Measurements from ENCODE around the gene GRM1.

Gene GRM1

DNA sequence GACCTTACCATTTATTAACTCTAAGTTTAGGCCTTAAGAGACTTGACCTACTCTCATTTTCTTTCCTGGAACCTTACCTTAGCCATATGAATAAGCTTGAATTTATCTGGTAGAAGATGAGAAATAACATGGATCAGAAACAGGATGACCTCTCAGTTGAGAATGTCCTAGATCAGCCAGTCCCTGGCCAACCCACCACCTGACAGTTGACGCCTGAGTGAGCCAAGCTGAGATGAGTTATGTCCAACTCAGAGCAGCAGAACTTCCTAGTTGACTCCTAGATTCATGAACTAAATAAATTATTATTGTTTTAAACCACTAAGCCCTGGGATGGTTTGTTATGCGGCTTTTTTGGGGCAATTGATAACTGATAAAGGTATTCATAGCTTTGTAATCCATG, 281.8 kb downstream of the GRM1 start:
- TF ChIP-seq EZH2phosphoT487 (IDR thresholded peaks at IDR 0.05; ENCODE audit: low read depth), result no peak
- TF ChIP-seq, protein P1, sequence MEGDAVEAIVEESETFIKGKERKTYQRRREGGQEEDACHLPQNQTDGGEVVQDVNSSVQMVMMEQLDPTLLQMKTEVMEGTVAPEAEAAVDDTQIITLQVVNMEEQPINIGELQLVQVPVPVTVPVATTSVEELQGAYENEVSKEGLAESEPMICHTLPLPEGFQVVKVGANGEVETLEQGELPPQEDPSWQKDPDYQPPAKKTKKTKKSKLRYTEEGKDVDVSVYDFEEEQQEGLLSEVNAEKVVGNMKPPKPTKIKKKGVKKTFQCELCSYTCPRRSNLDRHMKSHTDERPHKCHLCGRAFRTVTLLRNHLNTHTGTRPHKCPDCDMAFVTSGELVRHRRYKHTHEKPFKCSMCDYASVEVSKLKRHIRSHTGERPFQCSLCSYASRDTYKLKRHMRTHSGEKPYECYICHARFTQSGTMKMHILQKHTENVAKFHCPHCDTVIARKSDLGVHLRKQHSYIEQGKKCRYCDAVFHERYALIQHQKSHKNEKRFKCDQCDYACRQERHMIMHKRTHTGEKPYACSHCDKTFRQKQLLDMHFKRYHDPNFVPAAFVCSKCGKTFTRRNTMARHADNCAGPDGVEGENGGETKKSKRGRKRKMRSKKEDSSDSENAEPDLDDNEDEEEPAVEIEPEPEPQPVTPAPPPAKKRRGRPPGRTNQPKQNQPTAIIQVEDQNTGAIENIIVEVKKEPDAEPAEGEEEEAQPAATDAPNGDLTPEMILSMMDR (IDR thresholded peaks at IDR 0.05; ENCODE audit: low read depth, low read length), result no peak
- Histone ChIP-seq H3K4me2 (ENCODE audit: low read length) (no peak overlapping the region), H3K4me3 (ENCODE audit: low read length) (no peak overlapping the region), H4K20me1 (ENCODE audit: insufficient read depth, low read length) (no peaks in the 10 kb centered on the region), H3K4me1 (ENCODE audit: low read length) (no peaks in the 10 kb centered on the region), H3K79me2 (ENCODE audit: low read length) (no peaks in the 10 kb centered on the region), H3K27ac (ENCODE audit: low read length) (no peak overlapping the region), H3K27me3 (ENCODE audit: low read depth, low read length) (no peaks in the 10 kb centered on the region), H2AFZ (ENCODE audit: low read depth, low read length) (no peak overlapping the region), H3K9ac (ENCODE audit: low read length) (no peak overlapping the region), H3K9me3 (ENCODE audit: insufficient read depth, low read length) (no peaks in the 10 kb centered on the region), H3K36me3 (replicated peaks; ENCODE audit: low read depth, low read length) (no peaks in the 10 kb centered on the region)

DNA sequence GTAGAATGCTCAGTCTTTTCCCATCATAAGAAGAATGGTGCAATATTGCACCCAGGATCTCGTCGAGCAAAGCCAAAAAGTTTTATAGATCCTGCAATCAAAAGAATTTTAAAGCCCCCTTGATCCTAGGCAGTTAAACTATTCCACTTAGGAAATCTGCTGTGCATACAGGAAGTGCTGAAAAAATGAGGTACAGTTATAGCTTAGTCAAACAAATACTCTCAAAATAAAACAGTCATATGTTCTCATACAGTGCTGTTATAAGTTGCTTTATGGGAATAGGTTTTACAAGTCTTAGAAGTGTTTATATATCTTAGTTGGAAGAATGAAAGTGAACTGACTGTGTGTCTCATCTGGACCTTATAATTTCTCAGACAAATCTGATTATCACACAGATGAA, 282.2 kb downstream of the GRM1 start:
- Histone ChIP-seq H3K4me2 (ENCODE audit: low read length) (no peak overlapping the region), H4K20me1 (ENCODE audit: insufficient read depth, low read length) (no peaks in the 10 kb centered on the region), H3K27ac (ENCODE audit: low read length) (no peak overlapping the region), H3K79me2 (ENCODE audit: low read length) (no peaks in the 10 kb centered on the region), H3K9me3 (ENCODE audit: insufficient read depth, low read length) (no peaks in the 10 kb centered on the region), H2AFZ (ENCODE audit: low read depth, low read length) (no peak overlapping the region), H3K27me3 (ENCODE audit: low read depth, low read length) (no peaks in the 10 kb centered on the region), H3K4me3 (ENCODE audit: low read length) (no peak overlapping the region), H3K9ac (ENCODE audit: low read length) (no peak overlapping the region), H3K36me3 (replicated peaks; ENCODE audit: low read depth, low read length) (no peaks in the 10 kb centered on the region), H3K4me1 (ENCODE audit: low read length) (no peaks in the 10 kb centered on the region)
- no peak for TF ChIP-seq EZH2phosphoT487 (IDR thresholded peaks at IDR 0.05; ENCODE audit: low read depth)
- TF ChIP-seq, protein P1 (IDR thresholded peaks at IDR 0.05; ENCODE audit: low read depth, low read length), result no peak

DNA sequence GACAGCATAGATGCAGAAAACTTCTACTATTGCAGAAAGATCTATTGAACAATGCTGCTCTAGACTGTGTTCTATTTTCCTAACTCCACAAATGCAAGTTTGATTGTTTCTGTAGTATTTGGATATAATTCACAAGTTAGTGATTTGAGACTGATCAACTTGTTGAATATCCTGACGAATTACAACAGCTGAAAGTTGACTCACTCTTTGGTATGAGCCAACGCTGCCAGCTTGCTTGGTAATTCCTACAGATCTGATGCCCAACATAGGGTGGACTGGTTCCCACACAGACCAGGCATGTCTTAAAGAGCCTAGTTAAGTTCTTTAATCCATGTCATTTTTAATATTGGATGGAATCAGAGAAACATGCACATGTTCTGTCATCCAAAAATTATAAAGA, 283.7 kb downstream of the GRM1 start:
- no peaks in the 10 kb centered on the region for H4K20me1 ChIP-seq (ENCODE audit: insufficient read depth, low read length)
- H3K27ac ChIP-seq (ENCODE audit: low read length), result no peak overlapping the region
- H3K9me3 ChIP-seq (ENCODE audit: insufficient read depth, low read length), result no peaks in the 10 kb centered on the region
- H3K9ac ChIP-seq (ENCODE audit: low read length), result no peak overlapping the region
- H3K4me1 ChIP-seq (ENCODE audit: low read length), result no peaks in the 10 kb centered on the region
- H2AFZ ChIP-seq (ENCODE audit: low read depth, low read length), result no peak overlapping the region
- no peaks in the 10 kb centered on the region for H3K27me3 ChIP-seq (ENCODE audit: low read depth, low read length)
- H3K36me3 ChIP-seq (replicated peaks; ENCODE audit: low read depth, low read length), result no peaks in the 10 kb centered on the region
- no peak overlapping the region for H3K4me3 ChIP-seq (ENCODE audit: low read length)
- H3K4me2 ChIP-seq (ENCODE audit: low read length), result no peak overlapping the region
- H3K79me2 ChIP-seq (ENCODE audit: low read length), result no peaks in the 10 kb centered on the region
- TF ChIP-seq EZH2phosphoT487 (IDR thresholded peaks at IDR 0.05; ENCODE audit: low read depth), result no peak
- TF ChIP-seq, protein P1 (IDR thresholded peaks at IDR 0.05; ENCODE audit: low read depth, low read length), result no peak

DNA sequence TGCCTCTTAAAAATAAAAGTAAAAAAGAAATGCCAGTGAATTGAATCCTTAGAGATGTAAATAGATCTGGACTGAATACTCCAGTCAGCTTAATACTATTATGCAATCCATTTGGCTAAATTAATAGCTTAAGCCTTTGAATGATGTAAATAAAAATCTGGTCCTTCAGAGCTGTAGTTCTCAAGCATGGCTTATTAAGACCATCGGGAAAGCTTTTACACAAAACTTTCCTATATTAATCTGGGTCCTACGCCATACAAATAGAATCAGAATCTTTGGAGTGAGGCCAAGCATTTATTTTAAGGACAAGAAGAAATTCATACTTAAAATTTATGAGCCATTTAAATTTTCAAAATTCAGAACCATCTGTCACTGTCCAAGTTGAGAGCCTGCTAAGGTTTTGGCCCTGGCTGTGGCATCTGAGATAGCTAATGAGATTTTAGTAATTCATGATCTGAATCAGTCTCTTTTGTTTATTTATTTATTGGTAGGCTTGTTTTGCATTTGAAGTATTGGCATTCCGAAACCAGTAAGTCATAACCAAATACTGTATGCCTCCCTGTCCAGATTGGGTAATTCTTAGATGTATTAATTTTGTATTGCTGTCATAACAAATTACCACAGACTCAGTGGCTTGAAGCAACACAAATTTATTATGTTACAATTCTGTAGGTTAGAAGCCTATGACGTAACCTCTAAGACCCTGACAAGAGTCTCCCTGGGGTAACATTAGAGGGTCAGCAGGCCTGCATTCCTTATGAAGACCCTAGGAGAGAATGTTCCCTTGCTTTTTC, 286.7 kb downstream of the GRM1 start:
- Histone ChIP-seq H3K4me1 (ENCODE audit: low read length) (no peaks in the 10 kb centered on the region), H2AFZ (ENCODE audit: low read depth, low read length) (no peak overlapping the region), H3K9ac (ENCODE audit: low read length) (no peak overlapping the region), H3K27me3 (ENCODE audit: low read depth, low read length) (no peaks in the 10 kb centered on the region), H3K79me2 (ENCODE audit: low read length) (no peaks in the 10 kb centered on the region), H3K9me3 (ENCODE audit: insufficient read depth, low read length) (no peaks in the 10 kb centered on the region), H4K20me1 (ENCODE audit: insufficient read depth, low read length) (no peaks in the 10 kb centered on the region), H3K4me2 (ENCODE audit: low read length) (no peak overlapping the region), H3K4me3 (ENCODE audit: low read length) (no peak overlapping the region), H3K27ac (ENCODE audit: low read length) (no peak overlapping the region), H3K36me3 (replicated peaks; ENCODE audit: low read depth, low read length) (no peaks in the 10 kb centered on the region)
- no peak for TF ChIP-seq EZH2phosphoT487 (IDR thresholded peaks at IDR 0.05; ENCODE audit: low read depth)
- TF ChIP-seq, protein P1 (IDR thresholded peaks at IDR 0.05; ENCODE audit: low read depth, low read length), result no peak

All from OCI-LY3 (cell line).